Left cardiac atrium (tissue), 4 donors: ENCODE data around the gene ALPP. TPM values are rescaled to one million over a fixed set of nuclear protein-coding genes. Genes with fewer than 3 reads are reported as not detected.
"Not testable (repeated sequence)": the region's sequence is repeated elsewhere in the genome, so short reads cannot be mapped to it uniquely, and the experiment has no call there.

ENCODE experiments used
- ATAC-seq, 2 donors: fragments of 200-7000 bp; cut with Tn5 transposase; one replicate each; pipeline ENCODE4 v1.9.1; 2020; ENCODE audit warnings: mild to moderate bottlenecking in 2 of 2, moderate library complexity in 2 of 2
- DNase-seq: peaks from one replicate; pipeline ENCODE4 v3.0.0-alpha.2; 2020
- intact Hi-C, 2 donors: fragments of 100-400 bp; cut with DNase I; formaldehyde crosslinking; loops; one replicate each; pipeline versions ENCODE4 v1.14.1 to v1.15.1; 2022 to 2023
- total RNA-seq, 2 donors: library from RNA; stranded (reverse); fragmentation: NEBNext Ultra II Directional; extraction: Animal tissue kit (Norgen Biotek cat#: 25700); gene quantifications; one replicate each; pipeline ENCODE4 v1.2.1, GENCODE V29; 2021
- donor health status: DM: no; HTN: yes; CAD: no.
- donor health status: DM: no; HTN: yes; CAD: no; lungs with severe emphysema.
- donor health status: DM: yes; HTN: yes; CAD: no.
- donor health status: Dilated cardiomyopathy.

Gene ALPP
- total RNA-seq, 2 donors from 2014 or later: not detected

DNA sequence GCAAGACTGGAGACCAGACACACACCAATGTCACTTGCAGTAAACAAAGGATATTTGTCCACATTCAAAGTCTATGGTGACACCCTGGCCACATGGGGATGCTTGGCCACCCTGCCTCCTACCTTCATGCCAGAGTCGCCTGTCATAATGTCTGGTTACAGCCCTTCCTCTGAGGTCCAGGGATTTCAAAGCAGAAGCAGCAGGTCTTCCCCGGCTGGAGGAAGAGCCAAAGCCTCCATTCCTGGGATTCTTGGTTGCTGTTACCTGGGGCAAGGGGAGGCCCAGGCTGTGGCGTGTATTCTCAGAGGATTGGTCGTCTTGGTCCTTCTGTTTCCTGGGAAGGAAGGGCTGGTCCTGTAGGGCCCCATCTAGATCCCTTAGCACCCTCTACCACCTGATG, 2.3 kb upstream of the ALPP start:
- intact Hi-C loops: no loop called here
- DNase-seq: no peak
- ATAC-seq: no peak

GRCh38 chr2:232376713-232377112, 1.8 kb upstream of the ALPP start:
- DNase-seq (no peak), ATAC-seq (no peak)
- intact Hi-C loops: no loop called here

- ATAC-seq: no peak
Measured at GRCh38 chr2:232377319-232377718, 1.2 kb upstream of the ALPP start.

DNA sequence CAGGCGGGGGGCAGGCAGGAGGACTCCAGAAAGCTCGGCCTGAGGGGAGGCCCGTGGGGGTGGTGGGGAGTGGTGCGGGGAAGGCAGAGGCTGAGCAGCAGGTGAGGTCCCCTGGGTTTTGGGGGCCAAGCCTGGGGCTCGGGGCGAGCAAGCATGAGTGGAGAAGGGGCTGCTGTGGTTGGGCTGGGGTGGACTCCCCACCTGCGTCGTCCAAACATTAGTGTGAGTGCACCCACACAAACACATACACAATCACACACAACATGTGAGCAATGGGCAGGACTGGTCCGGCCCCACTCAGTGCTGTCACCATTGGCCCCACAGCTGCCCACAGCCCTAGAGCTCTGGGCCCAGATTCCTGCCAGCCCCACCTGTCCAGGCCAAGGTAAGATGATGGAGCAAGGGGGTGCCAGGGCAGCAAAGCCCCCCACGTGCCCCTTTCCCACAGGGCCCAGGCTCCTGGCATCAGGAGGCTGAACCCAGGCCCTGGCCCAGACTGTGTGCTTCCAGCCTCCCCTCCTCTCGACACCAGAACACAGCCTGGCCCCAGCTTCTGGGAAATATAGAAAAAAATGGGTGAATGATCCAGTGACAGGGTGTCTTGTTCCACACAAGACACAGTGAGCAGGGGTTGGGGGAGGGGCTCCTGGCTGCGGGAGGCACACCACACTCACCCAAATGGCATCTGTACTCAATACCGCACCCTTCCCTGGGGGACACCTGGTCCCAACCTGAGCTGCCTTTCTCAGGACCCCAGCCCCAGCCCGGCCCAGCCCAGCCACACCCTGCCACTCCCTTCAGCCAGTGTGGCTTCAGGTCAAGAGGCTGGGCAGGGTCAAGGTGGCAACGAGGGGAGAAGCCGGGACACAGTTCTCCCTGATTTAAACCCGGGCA, 463 bp upstream of the ALPP start:
- DNase-seq (no peak), ATAC-seq (no peak)
- intact Hi-C loops: no loop called here

More at GRCh38 chr2:232377319-232377718, 1.2 kb upstream of the ALPP start:
- intact Hi-C loops: no loop called here
- DNase-seq: no peak

- intact Hi-C loops, ATAC-seq, DNase-seq: not testable (repeated sequence)
Measured at GRCh38 chr2:232379610-232380590, 1.3 kb downstream of the ALPP start.

- ATAC-seq, DNase-seq, intact Hi-C loops: not testable (repeated sequence)
Measured at GRCh38 chr2:232381204-232382031, 2.9 kb downstream of the ALPP start.

- no peak for ATAC-seq
- intact Hi-C loops: no loop called here
- no peak for DNase-seq
Measured at GRCh38 chr2:232382331-232383225, 4.0 kb downstream of the ALPP start.

DNA sequence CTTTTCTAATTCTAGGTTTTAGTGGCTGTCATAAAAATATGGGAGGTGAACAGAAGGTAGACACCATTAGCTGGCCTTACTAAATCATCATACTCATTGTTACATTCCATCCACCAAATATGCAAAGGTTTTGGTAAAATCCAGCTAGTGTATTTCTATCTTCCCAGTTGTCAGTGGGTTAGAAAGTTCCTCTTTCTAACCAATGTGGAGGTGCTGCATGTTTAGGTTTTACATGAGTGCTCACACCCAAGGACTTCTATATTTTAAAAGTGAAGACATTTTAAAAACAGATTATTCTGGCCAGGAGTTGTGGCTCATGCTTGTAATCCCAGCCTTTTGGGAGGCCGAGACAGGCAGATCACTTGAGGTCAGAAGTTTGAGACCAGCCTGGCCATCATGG, 5.9 kb downstream of the ALPP start:
- intact Hi-C loops: no loop called here
- ATAC-seq (no peak), DNase-seq (no peak)

- ATAC-seq, intact Hi-C loops, DNase-seq: not testable (repeated sequence)
Measured at GRCh38 chr2:232385058-232385457, 6.5 kb downstream of the ALPP start.

DNA sequence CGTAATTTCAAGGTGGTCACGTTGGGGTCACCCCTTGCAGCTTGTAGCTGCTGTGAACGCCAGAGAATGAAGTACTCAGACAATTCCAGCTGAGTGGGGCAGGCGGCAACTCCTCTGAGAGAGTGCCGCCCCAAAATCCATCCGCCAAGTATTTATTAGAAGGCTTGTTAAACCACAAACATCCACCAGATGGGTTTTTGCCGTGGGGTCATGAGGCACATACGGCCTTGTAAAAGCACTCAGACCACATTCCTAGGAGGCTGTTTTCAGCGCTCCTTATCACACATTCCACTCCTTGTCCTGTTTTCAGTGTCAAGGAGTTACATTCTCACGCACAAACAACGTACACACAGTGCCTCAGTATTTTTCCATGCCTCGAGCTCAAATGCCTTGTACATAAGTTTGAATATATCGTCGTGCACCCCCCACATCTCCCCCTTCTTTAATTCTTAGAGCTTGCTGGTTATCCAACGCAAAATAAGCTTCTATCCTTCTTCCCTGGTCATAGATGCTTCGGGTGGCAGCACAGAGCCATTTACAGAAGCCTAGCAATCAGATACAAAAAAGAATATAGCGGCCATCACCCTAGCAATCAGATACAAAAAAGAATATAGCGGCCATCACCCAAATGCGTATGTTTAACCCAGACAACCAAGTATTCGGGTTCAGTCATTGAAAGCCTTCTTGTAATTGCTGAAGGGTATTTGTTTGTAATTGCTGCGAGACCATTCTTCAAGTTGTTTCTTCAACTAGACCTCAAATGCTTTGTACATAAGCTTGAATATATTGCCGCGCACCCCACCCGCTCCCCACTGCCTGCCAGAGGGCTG, 7.3 kb downstream of the ALPP start:
- DNase-seq (no peak), ATAC-seq (no peak)
- intact Hi-C loops: no loop called here

DNA sequence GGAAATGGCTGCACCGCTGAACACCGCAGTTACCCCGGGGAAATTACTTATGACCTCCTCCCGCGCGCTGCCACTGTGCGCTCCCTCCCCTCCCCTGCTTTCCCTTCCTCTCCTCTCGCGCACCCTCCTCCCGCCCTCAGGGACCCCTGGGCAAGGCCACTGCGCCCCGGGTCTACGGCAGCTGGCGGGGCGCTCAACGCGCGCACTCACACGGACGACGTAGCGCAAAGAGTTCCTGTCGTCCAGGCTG, 7.9 kb downstream of the ALPP start:
- intact Hi-C loops: no loop called here
- ATAC-seq: no peak
- DNase-seq: no peak

GRCh38 chr2:232386740-232387450, 8.3 kb downstream of the ALPP start:
- ATAC-seq: no peak
- intact Hi-C loops: no loop called here
- DNase-seq: no peak

- no peak for ATAC-seq
- intact Hi-C loops: no loop called here
- DNase-seq: no peak
Measured at GRCh38 chr2:232387451-232388171, 9.1 kb downstream of the ALPP start.

DNA sequence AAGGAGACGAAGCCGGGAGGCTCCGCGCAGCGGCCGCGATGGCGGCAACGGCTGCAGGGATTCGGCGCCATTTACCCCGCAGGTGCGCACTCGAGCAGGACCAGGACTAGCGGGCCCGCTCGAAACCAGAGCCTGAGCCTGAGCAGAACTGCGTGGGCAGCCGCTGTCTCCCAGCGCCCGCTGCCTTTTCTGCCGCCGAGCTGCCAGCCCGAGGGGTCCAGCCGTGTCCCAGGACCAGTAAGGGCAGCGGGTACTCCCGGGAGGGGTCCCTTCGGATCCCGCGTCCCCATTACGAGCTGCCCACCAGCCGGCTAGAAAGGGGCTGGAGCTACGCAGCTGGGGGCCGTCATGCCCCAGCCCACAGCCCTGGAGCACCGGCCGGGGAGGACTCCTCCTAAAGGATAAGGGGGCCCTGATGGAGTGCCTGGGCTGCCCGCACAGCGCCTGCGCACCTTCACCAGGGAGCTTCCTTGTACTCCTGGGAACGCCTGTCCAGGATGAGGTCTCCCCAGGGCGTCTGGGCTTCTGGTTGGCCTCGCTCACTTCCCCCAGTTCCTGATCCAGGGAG, 9.9 kb downstream of the ALPP start:
- DNase-seq (no peak), ATAC-seq (no peak)
- intact Hi-C loops: no loop called here

DNA sequence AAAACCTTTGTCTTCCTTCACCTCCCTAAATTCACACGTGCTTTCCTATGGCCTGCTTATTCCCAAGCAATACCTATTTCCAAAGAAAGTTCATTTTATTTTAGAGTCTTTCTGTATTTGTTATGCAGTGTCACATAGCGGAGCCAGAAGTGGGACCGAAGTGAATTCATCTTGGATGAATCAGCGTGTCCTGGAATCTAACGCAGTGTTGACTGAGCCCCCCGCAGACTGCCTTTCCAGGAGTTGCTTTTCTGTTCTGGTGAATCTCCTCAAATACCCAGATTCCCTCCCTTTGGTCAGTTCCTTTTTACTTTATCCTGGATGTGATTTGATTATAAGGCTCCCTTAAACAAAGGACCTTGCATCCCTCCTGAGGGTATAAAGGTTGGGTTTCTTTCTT, 10.8 kb downstream of the ALPP start:
- intact Hi-C loops: no loop called here
- DNase-seq (no peak), ATAC-seq (no peak)

DNA sequence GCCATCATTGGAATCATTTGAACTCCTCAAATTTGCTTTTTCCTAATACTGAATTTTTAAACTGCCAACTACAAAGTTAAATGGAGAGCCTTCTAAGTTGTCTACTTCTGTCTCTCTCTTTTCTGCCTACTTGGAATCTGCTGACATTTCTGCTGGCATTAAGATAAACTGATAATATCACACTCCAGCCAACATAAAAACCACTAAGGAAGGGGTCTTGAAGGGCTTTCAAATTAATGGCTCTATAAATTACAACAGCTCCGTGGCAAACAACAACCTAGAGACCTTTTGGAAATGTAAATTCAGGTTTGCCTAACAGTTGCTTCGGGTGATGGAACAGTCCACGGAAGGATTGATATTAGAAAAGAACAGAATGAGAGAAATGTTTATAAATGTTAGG, 12.1 kb downstream of the ALPP start:
- DNase-seq (no peak), ATAC-seq (no peak)
- intact Hi-C loops: no loop called here
